Fibroblast of peridontal ligament (primary cell): ENCODE data around the gene KIF18A.
"Not testable (repeated sequence)": the region's sequence is repeated elsewhere in the genome, so short reads cannot be mapped to it uniquely, and the experiment has no call there.

ENCODE experiments used
- DNase-seq: peaks from one replicate; pipeline ENCODE4 v3.0.0-alpha.2; 2010; ENCODE audit errors: extremely low read depth

KIF18A gene

DNA sequence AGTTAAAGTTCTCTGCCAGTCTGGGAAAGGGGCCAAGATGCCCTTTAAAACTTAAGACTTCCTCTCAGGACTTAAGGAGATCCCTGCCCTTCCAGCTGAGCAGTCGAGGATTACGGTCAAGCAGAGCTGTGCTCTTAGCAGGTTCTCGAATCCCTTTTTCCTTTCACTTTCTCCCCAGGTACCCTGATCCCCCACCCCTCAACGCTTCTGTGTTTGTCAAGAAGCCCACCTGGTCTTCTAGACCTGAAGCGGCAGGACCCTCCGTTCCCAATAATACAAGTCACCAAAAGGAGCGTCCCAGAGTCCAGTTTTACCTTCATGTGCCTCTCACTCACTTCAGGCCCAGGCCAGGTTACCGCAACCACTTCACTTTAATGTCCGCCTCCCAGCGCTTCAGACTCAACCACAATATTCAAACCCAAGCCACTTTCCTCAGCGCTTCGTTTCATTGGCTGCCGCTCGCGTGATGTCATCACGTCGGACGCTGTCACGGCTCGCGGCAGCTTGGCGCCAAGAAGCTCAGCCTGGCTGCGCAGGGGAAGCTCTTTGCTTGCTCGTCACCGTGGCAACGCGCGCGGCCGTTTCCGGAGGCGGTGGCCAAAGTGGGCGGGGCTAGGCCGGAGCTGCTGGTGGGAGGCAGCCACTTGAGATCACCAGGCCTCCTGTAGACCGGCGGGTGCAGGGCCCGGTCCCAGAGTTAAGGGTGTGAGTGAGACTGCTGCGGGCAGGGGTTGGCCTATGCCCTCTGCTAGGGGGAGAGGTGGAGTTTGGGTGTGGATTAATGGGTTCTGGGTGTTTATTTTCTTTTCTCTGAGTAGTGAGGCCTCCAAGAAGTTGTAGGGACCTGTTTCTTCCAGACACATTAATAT lies at the start of gene KIF18A, which contains the start of gene METTL15:
KIF18A (minus strand) TSS at position 407 of the 869 bp plus-strand sequence. CDS start 10,209 bp downstream, outside the sequence.
METTL15 (plus strand) TSS at position 639 of the 869 bp plus-strand sequence. CDS start 4,947 bp downstream, outside the sequence.
- peak; percentile 99 for DNase-seq

DNA sequence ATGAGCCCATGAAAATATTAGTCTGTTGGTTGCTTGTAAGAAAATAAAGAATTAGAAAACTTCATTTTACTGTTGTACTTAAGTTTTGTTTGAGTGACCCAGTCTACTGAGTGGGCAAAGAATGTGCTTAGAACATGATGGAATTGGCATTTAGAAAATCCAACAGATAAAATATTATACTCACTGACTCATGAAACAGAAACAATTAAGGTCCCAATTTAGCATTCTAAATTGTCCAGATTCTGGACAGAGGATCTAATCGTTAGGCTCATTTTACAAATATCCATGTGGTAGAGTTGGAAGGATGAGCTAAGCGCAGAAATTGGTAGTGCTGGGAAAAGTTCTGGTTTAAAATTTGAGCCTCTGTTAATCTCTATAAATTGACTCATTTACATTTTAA lies 45.6 kb upstream of the KIF18A start:
- DNase-seq, result peak; percentile 39

DNA sequence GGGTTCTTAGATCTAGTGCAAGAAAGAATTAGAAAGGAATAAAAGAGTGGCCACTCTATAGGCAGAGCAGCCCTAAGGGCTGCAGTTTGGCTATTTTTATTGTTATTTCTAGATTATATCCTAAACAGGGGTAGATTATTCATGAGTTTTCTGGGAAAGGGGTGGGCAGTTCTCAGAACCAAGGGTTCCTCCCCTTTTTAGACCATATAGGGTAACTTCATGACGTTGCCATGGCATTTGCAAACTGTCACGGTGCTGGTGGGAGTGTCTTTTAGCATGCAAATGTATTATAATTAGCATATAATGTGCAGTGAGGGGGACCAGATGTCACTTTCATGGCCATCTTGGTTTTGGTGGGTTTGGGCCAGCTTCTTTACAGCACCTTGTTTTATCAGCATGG lies 44.8 kb upstream of the KIF18A start:
- DNase-seq, result no peak

DNA sequence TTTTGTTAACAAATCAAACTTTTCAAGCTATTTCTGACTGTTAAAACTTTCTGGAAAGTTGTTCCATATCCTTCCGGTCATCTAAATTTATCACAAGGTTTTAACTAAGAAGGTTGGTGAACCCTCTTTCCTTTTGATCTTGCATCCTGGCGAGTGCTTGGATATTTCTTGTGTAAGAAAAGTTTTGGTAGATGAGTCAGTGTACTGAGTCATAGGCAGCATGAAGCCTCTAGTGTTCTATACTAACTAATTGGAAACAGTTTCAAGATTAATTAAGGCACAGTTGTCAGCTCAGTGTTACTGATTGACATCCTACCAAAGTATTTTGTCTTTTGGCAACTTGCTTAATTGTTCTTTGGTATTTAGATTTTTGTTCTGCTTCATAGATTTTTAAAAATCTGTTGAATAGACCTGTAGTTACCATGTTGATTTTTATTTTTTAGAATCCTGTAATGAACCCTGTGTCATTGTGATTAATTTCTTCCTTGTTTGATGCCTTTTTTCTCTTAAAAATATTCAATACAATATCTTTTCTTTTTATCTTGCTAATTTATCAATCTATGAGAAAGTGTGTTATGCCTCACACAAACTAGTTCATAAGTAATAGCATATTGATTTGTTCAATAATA lies 38.3 kb upstream of the KIF18A start:
- peak; percentile 88 for DNase-seq

DNA sequence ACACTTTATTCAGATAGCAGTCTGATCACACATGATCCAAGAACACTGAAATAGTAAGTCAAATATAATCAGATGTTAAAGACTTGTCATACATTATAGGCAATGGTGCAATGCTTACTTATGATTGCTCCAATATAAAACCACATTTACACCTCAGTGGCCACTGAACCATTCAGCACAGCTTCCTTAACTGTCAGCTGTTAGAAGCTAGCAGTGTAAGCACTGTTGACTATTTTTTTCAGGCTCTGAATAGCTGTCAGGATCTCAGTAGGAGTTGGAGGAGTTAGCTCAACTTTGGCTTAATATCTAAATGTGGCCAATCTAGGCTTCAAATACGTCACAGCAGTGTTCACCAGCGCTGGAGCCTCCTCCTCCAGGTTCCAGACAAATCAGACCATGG lies 36.9 kb upstream of the KIF18A start:
- peak; percentile 32 for DNase-seq

DNA sequence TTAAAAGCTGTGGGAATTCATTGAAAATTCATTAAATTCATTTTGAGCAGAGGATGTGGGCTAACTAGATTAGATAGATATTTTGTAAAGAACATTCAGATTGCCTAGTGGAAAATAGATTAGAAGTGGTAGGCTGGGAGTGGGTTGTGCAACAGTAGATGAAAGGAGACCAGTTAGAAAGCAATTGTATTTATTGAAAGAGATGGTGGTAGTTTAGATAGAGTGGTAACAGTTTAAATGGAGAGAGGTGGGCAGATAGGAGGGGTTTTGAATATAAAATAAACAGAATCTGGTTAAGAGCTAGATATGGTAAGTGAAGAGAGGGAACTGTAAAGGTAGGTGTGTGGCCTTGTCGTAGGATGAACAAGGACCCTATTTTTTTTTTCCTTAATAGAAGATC lies 34.8 kb upstream of the KIF18A start:
- DNase-seq, result no peak

DNA sequence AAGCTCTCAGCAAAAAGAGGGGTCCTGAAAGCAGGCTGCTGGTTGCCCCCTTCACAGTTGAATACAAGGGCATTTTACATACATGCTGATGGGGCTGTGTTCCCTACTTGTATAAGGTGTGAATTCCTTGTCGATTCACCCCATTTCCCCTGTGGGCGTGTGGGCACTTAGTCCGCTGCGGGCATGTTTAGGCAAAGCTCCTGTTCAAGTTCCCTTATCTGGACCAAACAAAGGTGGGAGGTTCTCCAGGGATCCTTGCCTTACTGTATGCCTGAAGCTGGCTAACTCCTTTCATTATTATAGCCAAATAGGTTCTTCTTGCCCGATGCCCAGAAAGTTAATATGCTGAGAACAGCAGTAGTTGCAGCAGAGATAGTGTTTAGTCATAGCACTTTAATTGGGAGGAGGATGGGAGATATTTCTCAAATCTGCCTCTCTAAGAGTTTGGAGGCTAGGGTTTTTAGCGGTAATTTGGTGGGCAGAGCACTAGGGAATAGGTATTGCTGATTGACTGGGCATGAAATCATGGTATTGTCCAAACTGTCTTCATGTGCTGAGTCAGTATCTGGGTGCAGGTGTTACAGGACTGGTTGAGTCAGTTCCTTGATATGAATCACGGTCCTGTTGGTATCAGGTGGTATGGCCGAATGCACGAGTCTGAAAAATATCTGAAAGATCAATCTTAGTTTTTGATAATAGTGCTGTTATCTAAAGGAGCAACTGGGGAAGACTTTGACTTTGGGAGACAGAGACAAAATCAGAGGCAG lies 32.9 kb upstream of the KIF18A start:
- no peak for DNase-seq

DNA sequence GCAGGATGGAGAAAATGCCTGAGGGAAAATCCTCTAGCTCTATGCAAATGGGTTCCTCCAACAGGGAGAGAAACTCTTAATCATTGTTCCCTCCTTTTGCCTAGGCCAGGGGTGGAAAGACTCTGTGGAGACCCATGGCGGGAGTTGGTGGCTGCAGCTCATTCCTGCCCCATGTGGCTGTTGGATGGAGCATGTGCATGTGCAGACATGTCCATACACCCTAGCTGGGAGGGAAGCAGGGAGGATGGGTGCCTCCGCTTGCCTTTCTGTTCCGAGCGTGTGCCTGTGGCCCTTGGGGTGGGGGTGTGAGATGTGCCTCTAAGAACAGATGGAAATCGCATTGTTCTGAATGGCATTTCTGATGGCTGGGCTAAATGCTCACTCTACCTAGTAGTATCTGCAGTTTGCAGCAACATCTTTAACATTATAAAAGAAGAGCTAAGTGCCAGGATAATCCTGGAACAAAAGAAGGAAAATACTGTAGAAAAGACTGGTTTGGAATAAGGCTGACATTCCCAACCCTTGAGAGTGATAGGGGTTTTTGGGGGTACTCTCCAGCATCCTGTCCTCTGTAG lies 32.0 kb upstream of the KIF18A start:
- DNase-seq, result no peak

DNA sequence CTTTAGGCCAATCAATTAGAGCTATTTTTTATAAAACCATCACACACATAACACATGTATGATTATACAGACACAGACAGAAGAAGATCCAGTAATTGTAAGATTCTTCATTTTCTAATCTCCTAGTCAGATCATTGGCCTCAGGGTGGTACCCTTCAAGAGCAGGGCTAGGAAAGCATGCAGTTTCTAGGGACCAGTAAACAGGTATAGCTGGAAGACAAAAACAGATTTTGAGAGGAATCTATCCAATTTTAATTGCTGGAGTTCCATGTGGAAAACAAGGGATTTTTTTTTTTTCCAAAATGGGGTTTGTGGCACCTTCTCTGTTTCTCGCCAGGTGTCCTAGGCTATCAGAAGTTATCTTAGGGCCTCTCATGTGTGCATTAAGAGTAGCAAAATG lies 29.9 kb upstream of the KIF18A start:
- DNase-seq, result no peak

DNA sequence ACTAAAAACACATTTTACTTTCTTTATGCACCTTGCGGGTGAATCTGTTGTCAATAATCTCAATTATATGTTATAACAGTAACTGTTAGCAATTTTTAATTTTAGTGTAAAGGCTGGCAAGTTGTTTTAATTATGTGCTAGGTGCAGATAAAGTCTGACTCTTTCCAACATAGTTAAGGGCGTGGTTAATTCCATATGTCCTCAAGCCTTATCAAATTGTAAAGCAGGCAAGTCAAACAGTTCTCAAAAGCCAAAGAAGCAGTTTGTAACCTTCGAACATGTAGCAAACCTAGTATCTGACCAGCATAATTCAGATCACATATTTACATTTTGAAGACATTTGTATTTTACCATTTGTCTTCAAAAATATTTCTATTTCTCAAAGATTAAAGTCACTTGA lies 29.4 kb upstream of the KIF18A start:
- no peak for DNase-seq

DNA sequence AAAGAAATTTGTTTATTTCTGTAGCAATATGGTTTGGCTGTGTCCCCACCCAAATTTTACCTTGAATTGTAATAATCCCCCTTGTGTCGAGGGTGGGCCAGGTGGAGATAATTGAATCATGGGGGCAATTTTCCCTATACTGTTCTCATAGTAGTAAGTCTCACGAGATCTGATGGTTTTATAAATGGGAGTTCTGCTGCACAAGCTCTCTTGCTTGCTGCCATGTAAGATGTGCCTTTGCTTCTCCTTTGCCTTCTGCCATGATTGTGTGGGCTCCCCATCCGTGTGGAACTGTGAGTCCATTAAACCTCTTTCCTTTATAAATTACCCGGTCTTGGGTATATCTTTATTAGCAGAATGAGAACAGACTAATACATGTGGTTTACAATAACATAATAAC lies 28.2 kb upstream of the KIF18A start:
- not testable (repeated sequence) for DNase-seq

DNA sequence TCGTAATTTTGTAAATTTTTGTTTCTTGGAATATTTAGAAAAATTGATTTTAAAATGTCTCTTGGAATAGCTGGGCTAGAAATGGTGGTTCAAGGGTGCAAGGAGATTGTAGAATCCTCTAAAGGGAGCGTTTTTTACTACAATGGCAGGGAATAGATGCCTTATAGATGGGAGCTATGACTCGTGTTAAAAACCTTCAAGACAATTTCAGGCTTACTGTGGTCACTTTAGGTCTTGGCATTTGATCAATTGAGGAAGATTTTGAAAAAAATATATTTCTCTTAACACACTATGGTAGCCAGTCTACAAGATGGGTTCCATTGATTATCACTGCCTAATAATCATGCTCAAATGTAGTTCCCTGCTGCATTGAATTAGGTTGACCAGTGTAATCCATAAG lies 25.2 kb upstream of the KIF18A start:
- peak; percentile 28 for DNase-seq

DNA sequence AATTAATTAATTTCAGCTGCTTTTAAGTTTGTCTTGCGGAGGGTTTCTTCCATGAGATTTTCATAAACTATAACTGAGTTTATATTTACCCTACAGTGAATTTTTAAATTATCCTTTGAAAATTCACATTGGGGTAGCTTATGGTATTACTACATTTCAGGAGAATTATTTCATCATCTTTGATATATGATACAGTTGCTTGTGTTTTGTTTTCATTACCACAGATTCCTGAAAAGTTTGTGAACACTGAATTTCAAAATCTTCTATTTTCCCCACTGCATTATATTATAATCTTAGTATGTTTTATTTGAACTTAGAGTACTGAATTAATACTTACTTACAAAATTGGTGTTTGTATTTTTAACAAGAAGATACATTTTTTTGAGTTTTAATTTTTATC lies 24.6 kb upstream of the KIF18A start:
- DNase-seq, result peak; percentile 68

DNA sequence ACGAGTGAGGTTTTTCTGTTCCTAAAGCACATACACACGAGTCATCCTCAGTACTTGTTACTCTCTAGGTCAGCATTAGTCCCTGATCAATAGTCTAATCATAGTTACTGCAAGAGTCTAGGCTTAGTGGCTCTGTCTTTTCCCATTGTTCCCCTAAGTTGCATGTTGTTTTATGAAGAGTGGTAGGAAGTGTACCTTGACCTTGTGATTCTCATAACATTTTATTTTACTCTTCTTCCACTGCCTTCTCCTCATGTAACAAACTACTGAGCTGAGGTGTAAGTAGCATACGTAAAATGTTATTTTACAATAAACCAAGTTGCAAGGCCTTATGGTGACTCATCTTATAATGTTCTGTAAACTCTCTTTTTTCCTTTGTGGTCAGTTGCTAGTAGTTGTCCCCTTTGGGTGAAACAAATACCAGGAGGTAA lies 15.2 kb upstream of the KIF18A start:
- peak; percentile 76 for DNase-seq

DNA sequence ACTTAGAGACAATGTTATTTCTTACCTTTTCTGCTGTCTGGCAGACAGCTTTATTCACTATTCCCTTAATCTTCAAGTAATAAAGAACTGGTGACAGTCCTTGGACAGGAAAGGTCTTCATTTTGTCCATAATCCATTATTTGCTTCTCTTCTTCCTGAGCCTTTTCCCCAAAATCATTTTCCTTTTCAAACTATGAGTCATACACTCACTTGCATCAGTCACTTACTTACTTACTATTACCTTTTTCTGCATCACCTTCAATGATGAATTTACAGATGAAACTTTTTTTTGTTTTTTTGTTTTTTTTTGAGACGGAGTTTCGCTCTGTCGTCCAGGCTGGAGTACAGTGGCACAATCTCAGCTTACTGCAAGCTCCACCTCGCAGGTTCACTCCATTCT lies 9.8 kb upstream of the KIF18A start:
- DNase-seq, result no peak

DNA sequence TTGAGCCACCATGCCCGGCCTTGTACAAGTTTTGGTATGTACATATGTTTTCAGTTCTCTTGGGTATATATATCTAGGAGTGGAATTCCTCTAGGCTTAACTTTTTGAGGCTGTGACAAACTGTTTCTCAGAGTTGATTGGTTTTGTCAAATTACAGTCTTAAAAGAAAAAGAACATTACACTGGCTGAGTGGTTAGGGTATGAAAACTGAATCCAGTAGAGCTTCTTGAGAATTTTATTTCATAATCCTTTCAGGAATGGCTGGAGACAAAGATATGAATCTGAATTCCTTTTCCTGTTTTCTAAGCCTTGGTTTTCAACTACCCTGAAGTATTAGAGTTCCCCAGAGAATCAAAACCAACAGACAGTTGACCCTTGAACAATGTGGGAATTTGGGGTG lies 6.8 kb upstream of the KIF18A start:
- DNase-seq, result no peak

DNA sequence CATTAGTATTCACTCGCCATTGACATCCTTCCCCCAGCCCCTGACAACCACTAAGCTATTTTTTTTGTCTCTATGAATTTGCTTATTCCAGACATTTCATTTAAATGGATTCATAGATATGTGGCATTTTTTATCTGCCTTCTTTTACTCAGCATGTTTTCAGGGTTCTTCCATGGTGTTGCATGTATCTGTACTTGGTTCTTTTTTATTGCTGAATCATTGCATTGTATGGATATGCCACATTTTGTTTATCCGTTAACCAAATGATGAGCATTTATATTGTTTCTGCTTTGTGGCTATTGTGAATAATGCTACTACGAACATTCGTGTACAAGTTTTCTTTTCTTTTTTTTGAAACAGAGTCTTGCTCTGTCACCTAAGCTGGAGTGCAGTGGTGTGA lies 6.2 kb upstream of the KIF18A start:
- DNase-seq, result no peak

DNA sequence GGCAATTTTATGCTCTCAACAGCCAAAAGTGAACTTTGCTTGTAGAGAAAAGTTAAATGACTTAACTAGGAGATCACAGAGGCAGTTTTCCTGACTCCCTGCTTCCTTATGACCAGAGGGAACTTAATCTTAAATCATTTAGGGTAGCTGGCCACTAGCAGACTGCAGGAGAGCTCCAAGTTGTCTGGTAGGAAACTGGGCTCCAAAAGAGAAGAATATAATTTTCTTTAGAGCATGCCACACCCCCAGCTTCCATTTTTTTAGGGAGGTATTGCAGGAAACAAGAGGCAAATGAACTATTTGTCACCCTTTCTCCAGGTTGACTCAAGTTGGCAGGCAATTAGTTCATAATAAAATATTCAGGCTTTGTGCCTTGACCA lies 2.9 kb upstream of the KIF18A start:
- peak; percentile 62 for DNase-seq

DNA sequence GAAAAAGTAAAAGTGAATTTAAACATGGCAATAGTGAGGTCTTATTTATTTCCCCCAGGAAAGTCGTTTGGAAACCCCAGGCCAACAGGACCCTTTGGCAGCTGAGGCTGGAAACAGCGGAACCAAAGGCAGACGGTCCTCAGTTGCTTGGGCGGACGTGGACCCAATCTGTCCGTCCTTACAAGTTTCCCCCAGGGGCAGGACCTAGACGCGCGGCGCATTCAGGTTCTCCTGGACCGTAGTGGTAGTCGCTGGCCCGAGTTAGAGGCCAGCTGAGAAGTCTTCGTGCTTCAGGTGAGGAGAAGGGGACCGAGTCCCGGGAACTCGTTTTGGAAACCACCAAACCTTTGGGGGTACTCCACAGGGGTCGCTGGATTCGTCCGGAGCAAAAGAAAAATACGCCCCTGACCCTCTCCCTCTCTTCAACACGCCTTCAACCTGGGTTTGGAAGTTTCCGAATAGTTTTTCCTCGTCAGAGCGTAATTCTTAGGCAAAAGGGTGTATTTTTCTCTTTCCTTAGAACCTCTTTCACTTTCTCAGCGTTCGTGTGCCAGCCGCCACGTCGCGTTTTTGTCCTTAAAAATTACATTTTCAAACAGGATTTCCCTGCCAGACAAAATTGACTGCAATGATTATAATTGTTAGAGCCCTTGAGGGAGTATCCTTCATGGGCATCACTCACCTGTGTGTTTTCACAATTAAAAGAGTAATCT lies 2.3 kb upstream of the KIF18A start:
- peak; percentile 82 for DNase-seq

DNA sequence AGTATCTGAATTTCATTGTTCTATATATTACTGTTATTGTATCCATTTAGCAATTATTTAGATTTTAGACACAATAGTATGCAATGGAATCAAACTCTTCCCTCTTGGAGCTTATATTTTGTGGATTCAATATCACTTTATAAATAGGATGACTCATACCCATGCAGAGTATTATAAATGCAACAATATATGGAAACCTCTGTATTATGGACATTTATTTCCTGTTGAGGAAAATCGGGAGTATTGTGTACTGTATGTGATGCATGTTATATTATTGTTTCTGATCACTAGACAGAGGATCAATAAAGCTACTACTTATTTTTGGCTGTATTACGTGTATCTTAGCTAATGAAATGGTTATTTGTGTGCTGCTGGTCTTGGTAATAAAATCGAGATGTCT lies 1.0 kb upstream of the KIF18A start:
- DNase-seq, result no peak

DNA sequence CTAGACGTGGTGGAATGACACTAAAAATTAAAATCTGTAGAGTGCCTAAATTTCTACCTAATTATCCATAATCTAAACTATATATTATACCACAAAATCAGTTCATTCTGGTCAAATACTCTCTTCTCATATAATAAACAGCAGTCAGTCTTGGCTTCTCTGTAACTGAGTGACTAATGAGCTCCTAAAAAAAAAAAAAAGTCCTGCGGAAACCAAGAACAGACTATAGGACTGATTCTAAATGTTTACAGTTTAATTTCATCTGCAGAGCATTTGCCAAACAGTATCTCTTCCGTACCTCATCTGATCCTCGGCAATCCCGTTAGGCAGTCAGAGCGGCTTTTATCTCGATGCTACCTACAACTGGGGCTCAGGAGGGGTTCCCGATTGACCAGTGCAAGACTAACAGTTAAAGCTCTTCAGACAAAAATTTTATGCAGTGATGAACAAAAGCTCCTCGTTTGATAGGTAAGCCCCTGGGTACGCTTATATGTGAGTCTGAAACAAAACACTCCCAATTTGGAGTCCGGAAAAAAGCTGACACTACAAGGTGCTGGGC lies 686 bp downstream of the KIF18A start:
- peak; percentile 73 for DNase-seq
